Lower leg skin (tissue), 4 donors: ENCODE results near the gene BNC2. TPM values are rescaled to one million over a fixed set of nuclear protein-coding genes. Genes with fewer than 3 reads are reported as not detected.

Experiments
- DNase-seq, 2 donors: peaks; one replicate each; pipeline ENCODE4 v3.0.0-alpha.2; 2019; ENCODE audit warnings: low spot score in 2 of 2
- H3K4me3 ChIP-seq: fragments of 200-600 bp; sonication (generic); 2 replicates; pipeline ENCODE4 v1.5.1; 2017; ENCODE audit warnings: mild to moderate bottlenecking, low read depth; ENCODE audit not compliant: poor library complexity, severe bottlenecking
- CTCF ChIP-seq, 3 donors: fragments of 450-650 bp; IDR thresholded peaks; one replicate each; pipeline ENCODE4 v1.5.1; 2016; ENCODE audit warnings: antibody characterized with exemption in 3 of 3, mild to moderate bottlenecking in 3 of 3, moderate library complexity in 2 of 3
- POLR2A ChIP-seq, 2 donors: fragments of 450-650 bp; IDR thresholded peaks; one replicate each; pipeline ENCODE4 v1.6.1; 2016 to 2017; ENCODE audit warnings: antibody characterized with exemption in 2 of 2, mild to moderate bottlenecking in 1 of 2, moderate library complexity in 1 of 2
- WGBS, 2 donors: methylation state at CpG; one replicate each; pipeline ENCODE4 v1.1.5; 2018; 5-methylcytosine and 5-hydroxymethylcytosine counted together
- intact Hi-C: fragments of 100-400 bp; cut with DNase I; formaldehyde crosslinking; loops from one replicate; pipeline ENCODE4 v1.15.0; 2023; ENCODE audit warnings: low total_unique reads
- total RNA-seq, 4 donors: library from RNA; depleted of rRNA; stranded (reverse); fragments of >200 nt; gene quantifications; one replicate each; pipeline ENCODE4 v1.1.0, GENCODE V29; 2016

Gene BNC2
- total RNA-seq, 4 donors from 2014 or later, result 1.7 to 8.5 (median 3.7) TPM

- 83 to 87% methylated on average over 6 of the region's 6 CpGs for WGBS, 2 donors
- intact Hi-C loops, result no loop called here
- DNase-seq, result no peak
- no peak overlapping the region for H3K4me3 ChIP-seq
- no peak for TF ChIP-seq CTCF (IDR thresholded peaks at IDR 0.05)
- TF ChIP-seq POLR2A (IDR thresholded peaks at IDR 0.05), result no peak
Measured at GRCh38 chr9:16623989-16624743, 246.3 kb downstream of the BNC2 start.

- 87 to 89% methylated on average over 3 of the region's 3 CpGs for WGBS, 2 donors
- intact Hi-C loops, result no loop called here
- H3K4me3 ChIP-seq, result no peak overlapping the region
- TF ChIP-seq CTCF (IDR thresholded peaks at IDR 0.05), result no peak
- TF ChIP-seq POLR2A (IDR thresholded peaks at IDR 0.05), result no peak
- no peak for DNase-seq
Measured at GRCh38 chr9:16622541-16622940, 247.9 kb downstream of the BNC2 start.

- no peak for DNase-seq
- intact Hi-C loops, result no loop called here
- WGBS, 2 donors, result 87 to 88% methylated on average over 7 of the region's 7 CpGs
Measured at GRCh38 chr9:16619914-16620520, 250.5 kb downstream of the BNC2 start.

GRCh38 chr9:16619402-16619801, 251.1 kb downstream of the BNC2 start:
- TF ChIP-seq POLR2A (IDR thresholded peaks at IDR 0.05), result no peak
- no peak for TF ChIP-seq CTCF (IDR thresholded peaks at IDR 0.05)
- H3K4me3 ChIP-seq, result no peak overlapping the region
- intact Hi-C loops, result no loop called here
- no peak for DNase-seq

More at GRCh38 chr9:16619914-16620520, 250.5 kb downstream of the BNC2 start:
- TF ChIP-seq CTCF (IDR thresholded peaks at IDR 0.05) (no peak), POLR2A (IDR thresholded peaks at IDR 0.05) (no peak)
- no peak overlapping the region for H3K4me3 ChIP-seq

GRCh38 chr9:16618524-16618923, 251.9 kb downstream of the BNC2 start:
- TF ChIP-seq POLR2A (IDR thresholded peaks at IDR 0.05) (no peak), CTCF (IDR thresholded peaks at IDR 0.05) (no peak)
- WGBS, 2 donors, result 73 to 82% methylated on average over 3 of the region's 3 CpGs
- no peak overlapping the region for H3K4me3 ChIP-seq
- intact Hi-C loops, result no loop called here
- DNase-seq, result no peak
